Measurements from ENCODE around the gene RAB39B. TPM values are rescaled to one million over a fixed set of nuclear protein-coding genes. Genes with fewer than 3 reads are reported as not detected.

RAB39B gene
- total RNA-seq, 1 donor from 2014 or later, result 0.86 TPM

DNA sequence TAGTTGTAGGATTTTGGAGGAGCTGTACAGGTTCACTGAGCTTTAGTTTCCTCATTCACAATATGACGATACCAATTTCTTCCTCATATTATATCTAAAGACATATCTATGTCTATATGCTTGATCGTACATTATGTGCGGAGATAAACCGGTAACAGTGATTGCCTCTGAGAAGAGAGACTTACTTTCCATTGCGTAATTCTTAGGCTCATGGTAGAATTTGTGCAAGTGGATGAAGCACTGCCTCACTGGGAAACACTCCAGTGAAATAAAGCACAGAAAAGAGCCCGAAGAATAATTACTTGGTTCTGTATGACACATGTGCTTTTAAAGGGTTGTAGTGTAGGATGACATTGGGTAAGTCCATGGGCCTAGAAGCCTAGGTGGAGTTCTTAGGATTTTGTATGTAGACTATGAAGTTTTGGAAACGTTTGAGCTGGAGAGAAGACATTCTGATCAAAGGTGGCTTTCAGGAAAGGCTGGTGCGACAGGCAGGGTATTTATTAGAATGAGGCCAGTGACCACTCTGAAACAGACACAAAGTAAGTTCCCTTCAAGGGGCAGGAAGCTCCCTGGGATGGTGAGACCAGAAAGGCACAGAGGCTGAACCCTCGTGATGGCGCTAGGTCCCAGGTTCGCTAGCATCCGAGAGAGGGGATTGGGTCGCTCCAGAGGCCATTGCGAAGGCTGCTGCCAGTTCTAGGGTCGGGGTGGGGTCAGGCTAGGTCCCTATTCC is 48.7 kb downstream of the RAB39B start:
- no peak for DNase-seq (ENCODE audit: low spot score)

- DNase-seq (ENCODE audit: low spot score), result no peak
Measured at GRCh38 chrX:155213731-155214130, 50.6 kb downstream of the RAB39B start.

DNA sequence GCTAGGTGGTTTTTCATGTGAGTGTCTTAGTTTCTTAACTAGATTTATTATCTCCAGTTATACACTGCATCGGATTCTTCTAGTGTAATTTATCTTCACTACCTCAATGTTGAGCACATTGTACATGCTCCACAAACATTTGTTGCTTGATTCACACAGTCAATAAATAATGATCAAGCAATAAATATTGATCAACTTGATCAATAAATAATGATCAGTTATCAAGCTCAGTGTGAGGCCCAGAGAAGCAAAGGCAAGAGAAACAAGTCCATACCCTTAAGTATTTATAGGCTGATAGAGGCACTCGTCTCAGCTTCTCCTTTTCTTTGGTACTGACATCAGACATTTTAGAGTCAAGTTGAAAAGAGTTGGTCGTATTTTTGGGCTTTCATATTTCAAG is 53.1 kb downstream of the RAB39B start:
- no peak for DNase-seq (ENCODE audit: low spot score)

Other genes starting within 250 kb of the RAB39B start
- 28.2 TPM for gene F8, start 241.8 kb downstream of the RAB39B start, total RNA-seq
- 78.4 TPM for gene FUNDC2, start 237.6 kb downstream of the RAB39B start, total RNA-seq
- 9.1 TPM for gene CMC4, start 193.4 kb downstream of the RAB39B start, total RNA-seq
- 17.7 TPM for gene MTCP1, start 193.4 kb downstream of the RAB39B start, total RNA-seq
- gene BRCC3, start 193.0 kb downstream of the RAB39B start, total RNA-seq, result 23.3 TPM
- 40.5 TPM for gene VBP1, start 48.0 kb downstream of the RAB39B start, total RNA-seq
- gene CLIC2, start 70.1 kb upstream of the RAB39B start, total RNA-seq, result 16.7 TPM
- not detected for gene F8A2, start 117.6 kb upstream of the RAB39B start, total RNA-seq
- 3.5 TPM for gene F8A3, start 194.1 kb upstream of the RAB39B start, total RNA-seq

All from ureter (tissue), 1 donor.